ENCODE results near the gene SH3PXD2A.

Gene SH3PXD2A

GRCh38 chr10:103879409-103879808 lies 24.0 kb upstream of the SH3PXD2A start:
- no peak for DNase-seq (ENCODE audit: low read depth)

GRCh38 chr10:103877861-103878260 lies 22.5 kb upstream of the SH3PXD2A start:
- no peak for DNase-seq (ENCODE audit: low read depth)

GRCh38 chr10:103876155-103876554 lies 20.8 kb upstream of the SH3PXD2A start:
- DNase-seq (ENCODE audit: low read depth) = no peak

- DNase-seq (ENCODE audit: low read depth) = no peak
Observed at GRCh38 chr10:103874730-103875129, 19.4 kb upstream of the SH3PXD2A start.

- no peak for DNase-seq (ENCODE audit: low read depth)
Observed at GRCh38 chr10:103872137-103872931, 17.0 kb upstream of the SH3PXD2A start.

GRCh38 chr10:103871006-103871405 lies 15.6 kb upstream of the SH3PXD2A start:
- DNase-seq (ENCODE audit: low read depth) = no peak

- no peak for DNase-seq (ENCODE audit: low read depth)
Observed at GRCh38 chr10:103870516-103870915, 15.1 kb upstream of the SH3PXD2A start.

- no peak for DNase-seq (ENCODE audit: low read depth)
Observed at GRCh38 chr10:103869336-103869735, 14.0 kb upstream of the SH3PXD2A start.

GRCh38 chr10:103868200-103868599 lies 12.8 kb upstream of the SH3PXD2A start:
- DNase-seq (ENCODE audit: low read depth) = no peak

- DNase-seq (ENCODE audit: low read depth) = no peak
Observed at GRCh38 chr10:103861505-103861904, 6.1 kb upstream of the SH3PXD2A start.

GRCh38 chr10:103859161-103860086 lies 4.0 kb upstream of the SH3PXD2A start:
- DNase-seq (ENCODE audit: low read depth) = no peak

- DNase-seq (ENCODE audit: low read depth) = no peak
Observed at GRCh38 chr10:103858360-103858759, 3.0 kb upstream of the SH3PXD2A start.

GRCh38 chr10:103856797-103857170 lies 1.4 kb upstream of the SH3PXD2A start:
- DNase-seq (ENCODE audit: low read depth) = no peak

- DNase-seq (ENCODE audit: low read depth) = no peak
Observed at GRCh38 chr10:103855852-103856796, 748 bp upstream of the SH3PXD2A start.

- DNase-seq (ENCODE audit: low read depth) = no peak
Observed at GRCh38 chr10:103854686-103855391, 537 bp downstream of the SH3PXD2A start.

- DNase-seq (ENCODE audit: low read depth) = no peak
Observed at GRCh38 chr10:103854265-103854685, 1.1 kb downstream of the SH3PXD2A start.

- no peak for DNase-seq (ENCODE audit: low read depth)
Observed at GRCh38 chr10:103853428-103854264, 1.7 kb downstream of the SH3PXD2A start.

GRCh38 chr10:103852856-103853255 lies 2.5 kb downstream of the SH3PXD2A start:
- no peak for DNase-seq (ENCODE audit: low read depth)

- DNase-seq (ENCODE audit: low read depth) = no peak
Observed at GRCh38 chr10:103852189-103852711, 3.1 kb downstream of the SH3PXD2A start.

- no peak for DNase-seq (ENCODE audit: low read depth)
Observed at GRCh38 chr10:103851261-103851660, 4.1 kb downstream of the SH3PXD2A start.

Data from T follicular helper cell (primary cell).